Measurements from ENCODE around the gene SECISBP2. TPM values are rescaled to one million over a fixed set of nuclear protein-coding genes. Genes with fewer than 3 reads are reported as not detected.

The SECISBP2 gene
- polyA plus RNA-seq, 1 donor (not counting 4 experiments of a cell fraction or from before 2014, with no cell fraction given) = 24.3 TPM

GRCh38 chr9:89311346-89312221 lies 6.7 kb upstream of the SECISBP2 start:
- dilution Hi-C loops (cut with MboI; ENCODE audit: extremely low pct_ligation_motif_present, low sequenced_read_pairs) = no loop called here
- DNase-seq (ENCODE audit: low read depth, low spot score) = no peak

GRCh38 chr9:89312222-89312571 lies 6.1 kb upstream of the SECISBP2 start:
- Histone ChIP-seq H3K4me3 (ENCODE audit: control insufficient read depth in 2 of 3, extremely low read depth in 1 of 3, insufficient read depth in 2 of 3, low read depth in 1 of 3, low read length in 3 of 3) (peak overlapping the region; percentile 87 to 98 (median 90)), H3K4me2 (ENCODE audit: control insufficient read depth, extremely low read depth, insufficient read depth, low read depth, low read length) (peak overlapping the region; percentile 86), H3K9ac (ENCODE audit: control insufficient read depth, extremely low read depth, insufficient read depth, low read length) (peak overlapping the region; percentile 94), H4K20me1 (ENCODE audit: control insufficient read depth, extremely low read depth, insufficient read depth, low read length) (peaks cover 10% of the 10 kb centered on the region), H3K9me1 (ENCODE audit: control insufficient read depth, extremely low read depth, insufficient read depth, low read length) (no peaks in the 10 kb centered on the region), H3K27me3 (ENCODE audit: control insufficient read depth, extremely low read depth, insufficient read depth, low read length) (no peaks in the 10 kb centered on the region), H2AFZ (ENCODE audit: control insufficient read depth, low read length) (peak overlapping the region; percentile 49), H3K36me3 (ENCODE audit: control insufficient read depth in 2 of 2, extremely low read depth in 1 of 2, insufficient read depth in 2 of 2, low read length in 2 of 2) (peaks cover 0 to 15% of the 10 kb centered on the region in 2 experiments), H3K79me2 (ENCODE audit: control insufficient read depth, insufficient read depth, low read length) (peaks cover 60% of the 10 kb centered on the region), H3K4me1 (ENCODE audit: control insufficient read depth, extremely low read depth, insufficient read depth, low read length) (peaks cover 26% of the 10 kb centered on the region), H3K27ac (ENCODE audit: control insufficient read depth, insufficient read depth, low read length) (peak overlapping the region; percentile 90), H3K9me3 (ENCODE audit: control insufficient read depth, low read depth, low read length) (no peaks in the 10 kb centered on the region)
- FAIRE-seq = no peak
- dilution Hi-C loops (cut with MboI; ENCODE audit: extremely low pct_ligation_motif_present, low sequenced_read_pairs) = no loop called here
- TF ChIP-seq EZH2 (IDR thresholded peaks at IDR 0.05; ENCODE audit: low read length) = no peak
- no peak for TF ChIP-seq CTCF (optimal IDR thresholded peaks at IDR 0.05 in 1 of 3, IDR thresholded peaks at IDR 0.05 in 1 of 3, conservative IDR thresholded peaks at IDR 0.05 in 1 of 3; ENCODE audit: extremely low read depth in 1 of 3, insufficient read depth in 2 of 3, low read length in 3 of 3)
- no peak for DNase-seq (ENCODE audit: low read depth, low spot score)

More at GRCh38 chr9:89311346-89312221, 6.7 kb upstream of the SECISBP2 start:
- Histone ChIP-seq H3K4me3 (ENCODE audit: control insufficient read depth in 2 of 3, extremely low read depth in 1 of 3, insufficient read depth in 2 of 3, low read depth in 1 of 3, low read length in 3 of 3) (peak overlapping the region; percentile 87 to 98 (median 90)), H3K36me3 (ENCODE audit: control insufficient read depth in 2 of 2, extremely low read depth in 1 of 2, insufficient read depth in 2 of 2, low read length in 2 of 2) (peaks cover 0 to 9% of the 10 kb centered on the region in 2 experiments), H3K4me1 (ENCODE audit: control insufficient read depth, extremely low read depth, insufficient read depth, low read length) (peaks cover 23% of the 10 kb centered on the region), H3K27ac (ENCODE audit: control insufficient read depth, insufficient read depth, low read length) (peak overlapping the region; percentile 90), H4K20me1 (ENCODE audit: control insufficient read depth, extremely low read depth, insufficient read depth, low read length) (peaks cover 10% of the 10 kb centered on the region), H3K9me1 (ENCODE audit: control insufficient read depth, extremely low read depth, insufficient read depth, low read length) (no peaks in the 10 kb centered on the region), H3K4me2 (ENCODE audit: control insufficient read depth, extremely low read depth, insufficient read depth, low read depth, low read length) (peak overlapping the region; percentile 86), H3K9ac (ENCODE audit: control insufficient read depth, extremely low read depth, insufficient read depth, low read length) (peak overlapping the region; percentile 94), H2AFZ (ENCODE audit: control insufficient read depth, low read length) (no peak overlapping the region), H3K27me3 (ENCODE audit: control insufficient read depth, extremely low read depth, insufficient read depth, low read length) (no peaks in the 10 kb centered on the region), H3K79me2 (ENCODE audit: control insufficient read depth, insufficient read depth, low read length) (peaks cover 54% of the 10 kb centered on the region), H3K9me3 (ENCODE audit: control insufficient read depth, low read depth, low read length) (no peaks in the 10 kb centered on the region)
- no peak for FAIRE-seq
- TF ChIP-seq EZH2 (IDR thresholded peaks at IDR 0.05; ENCODE audit: low read length) (no peak), CTCF (optimal IDR thresholded peaks at IDR 0.05 in 1 of 3, IDR thresholded peaks at IDR 0.05 in 1 of 3, conservative IDR thresholded peaks at IDR 0.05 in 1 of 3; ENCODE audit: extremely low read depth in 1 of 3, insufficient read depth in 2 of 3, low read length in 3 of 3) (no peak)
